Measurements from ENCODE around the gene ANKS1B. TPM values are rescaled to one million over a fixed set of nuclear protein-coding genes. Genes with fewer than 3 reads are reported as not detected.

The ANKS1B gene
- total RNA-seq, 1 experiment from 2014 or later, result 0.54 TPM

DNA sequence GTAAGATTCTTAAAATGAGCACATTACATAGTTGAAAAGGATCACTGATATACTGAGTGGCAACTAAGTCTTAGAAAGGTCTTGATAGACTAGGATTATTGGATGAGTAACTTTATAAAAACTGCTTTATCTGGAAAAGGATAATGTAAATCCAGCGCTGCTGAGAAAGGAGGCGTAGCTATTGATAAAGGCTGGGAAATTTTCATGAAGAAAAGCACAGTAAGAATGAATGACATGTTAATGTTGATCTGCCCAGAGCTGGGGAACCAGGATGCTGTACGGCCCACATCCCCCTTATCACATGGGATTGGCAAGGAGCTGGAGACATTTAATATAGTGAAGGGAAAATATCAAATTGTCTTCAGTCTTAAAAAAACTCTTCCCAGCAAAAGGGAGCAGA, 1165.7 kb downstream of the ANKS1B start:
- Histone ChIP-seq H3K9ac (ENCODE audit: low read length) (no peak overlapping the region), H3K27me3 (ENCODE audit: insufficient read depth, low read length) (peaks cover 62% of the 10 kb centered on the region), H3K9me2 (ENCODE audit: insufficient read depth) (no peaks in the 10 kb centered on the region), H2AFZ (ENCODE audit: low read depth, low read length, poor library complexity, severe bottlenecking) (no peak overlapping the region), H3K9me3 (ENCODE audit: control insufficient read depth in 1 of 2, insufficient read depth in 1 of 2, low read depth in 1 of 2, low read length in 2 of 2) (no peaks in the 10 kb centered on the region), H3K79me2 (ENCODE audit: insufficient read depth, low read length) (no peaks in the 10 kb centered on the region), H3K4me1 (ENCODE audit: control insufficient read depth in 1 of 2, insufficient read depth in 2 of 2, low read length in 2 of 2) (no peaks in the 10 kb centered on the region), H3K4me3 (replicated peaks in 1 of 2; ENCODE audit: low read depth in 1 of 2, low read length in 2 of 2) (no peak overlapping the region), H3K4me2 (ENCODE audit: low read length) (no peak overlapping the region), H3K36me3 (ENCODE audit: control insufficient read depth in 1 of 2, insufficient read depth in 2 of 2, low read length in 2 of 2) (no peaks in the 10 kb centered on the region), H3K27ac (ENCODE audit: low read depth, low read length) (no peak overlapping the region), H4K20me1 (ENCODE audit: insufficient read depth) (no peaks in the 10 kb centered on the region)
- ChIA-PET RAD21 (ENCODE audit: low non-redundant PET in 1 of 2, low total read pairs in 2 of 2, uncharacterized antibody in 2 of 2, unreplicated experiment in 2 of 2) (no interaction called here), CTCF (no interaction called here), POLR2A (no interaction called here)
- intact Hi-C loops (cut with micrococcal nuclease), result no loop called here
- DNase-seq (ENCODE audit: low read depth, low spot score), result no peak
- no TSS peak for BruUV-seq (replicated peaks)
- TF ChIP-seq, protein P1, sequence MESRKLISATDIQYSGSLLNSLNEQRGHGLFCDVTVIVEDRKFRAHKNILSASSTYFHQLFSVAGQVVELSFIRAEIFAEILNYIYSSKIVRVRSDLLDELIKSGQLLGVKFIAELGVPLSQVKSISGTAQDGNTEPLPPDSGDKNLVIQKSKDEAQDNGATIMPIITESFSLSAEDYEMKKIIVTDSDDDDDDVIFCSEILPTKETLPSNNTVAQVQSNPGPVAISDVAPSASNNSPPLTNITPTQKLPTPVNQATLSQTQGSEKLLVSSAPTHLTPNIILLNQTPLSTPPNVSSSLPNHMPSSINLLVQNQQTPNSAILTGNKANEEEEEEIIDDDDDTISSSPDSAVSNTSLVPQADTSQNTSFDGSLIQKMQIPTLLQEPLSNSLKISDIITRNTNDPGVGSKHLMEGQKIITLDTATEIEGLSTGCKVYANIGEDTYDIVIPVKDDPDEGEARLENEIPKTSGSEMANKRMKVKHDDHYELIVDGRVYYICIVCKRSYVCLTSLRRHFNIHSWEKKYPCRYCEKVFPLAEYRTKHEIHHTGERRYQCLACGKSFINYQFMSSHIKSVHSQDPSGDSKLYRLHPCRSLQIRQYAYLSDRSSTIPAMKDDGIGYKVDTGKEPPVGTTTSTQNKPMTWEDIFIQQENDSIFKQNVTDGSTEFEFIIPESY (IDR thresholded peaks at IDR 0.05; ENCODE audit: extremely low read depth, insufficient replicate concordance, low read length), result no peak
- TF ChIP-seq SIN3A (IDR thresholded peaks at IDR 0.05; ENCODE audit: low read depth), result no peak
- TF ChIP-seq FOSL1 (IDR thresholded peaks at IDR 0.05; ENCODE audit: low read depth), result no peak
- TF ChIP-seq JUND (IDR thresholded peaks at IDR 0.05), result no peak
- no peak for TF ChIP-seq SP1 (IDR thresholded peaks at IDR 0.05; ENCODE audit: low read depth)
- no peak for TF ChIP-seq ZNF274 (IDR thresholded peaks at IDR 0.05; ENCODE audit: low read depth, low read length)
- no peak for TF ChIP-seq YY1 (IDR thresholded peaks at IDR 0.05; ENCODE audit: extremely low read depth, insufficient replicate concordance, low read depth, low read length)
- TF ChIP-seq, protein P2, sequence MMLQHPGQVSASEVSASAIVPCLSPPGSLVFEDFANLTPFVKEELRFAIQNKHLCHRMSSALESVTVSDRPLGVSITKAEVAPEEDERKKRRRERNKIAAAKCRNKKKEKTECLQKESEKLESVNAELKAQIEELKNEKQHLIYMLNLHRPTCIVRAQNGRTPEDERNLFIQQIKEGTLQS (IDR thresholded peaks at IDR 0.05), result no peak
- no peak for TF ChIP-seq RAD21 (IDR thresholded peaks at IDR 0.05; ENCODE audit: low read depth)
- no peak for TF ChIP-seq EGR1 (IDR thresholded peaks at IDR 0.05; ENCODE audit: low read depth)
- TF ChIP-seq POLR2AphosphoS5 (IDR thresholded peaks at IDR 0.05; ENCODE audit: low read depth, low read length), result no peak
- no peak for TF ChIP-seq POLR2A (IDR thresholded peaks at IDR 0.05; ENCODE audit: borderline replicate concordance, extremely low read depth, insufficient read depth, insufficient read length)
- TF ChIP-seq EZH2 (IDR thresholded peaks at IDR 0.05), result no peak
- TF ChIP-seq TCF7L2 (IDR thresholded peaks at IDR 0.05; ENCODE audit: borderline replicate concordance, extremely low read depth, insufficient read depth, insufficient read length), result no peak
- no peak for TF ChIP-seq ELF1 (IDR thresholded peaks at IDR 0.05; ENCODE audit: borderline replicate concordance, low read depth)
- TF ChIP-seq, protein P3, sequence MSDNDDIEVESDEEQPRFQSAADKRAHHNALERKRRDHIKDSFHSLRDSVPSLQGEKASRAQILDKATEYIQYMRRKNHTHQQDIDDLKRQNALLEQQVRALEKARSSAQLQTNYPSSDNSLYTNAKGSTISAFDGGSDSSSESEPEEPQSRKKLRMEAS (IDR thresholded peaks at IDR 0.05), result no peak
- ATAC-seq, result no peak

All from HCT116 (cell line).